K562 (cell line): ENCODE results near the gene IFIT5. TPM values are rescaled to one million over a fixed set of nuclear protein-coding genes. Genes with fewer than 3 reads are reported as not detected.

Experiments
- BCLAF1 ChIP-seq, 2 experiments: fragments of 450-650 bp in 1 of 2; IDR thresholded peaks; 2 replicates each; pipeline ENCODE4 v1.6.1; 2011 to 2017; ENCODE audit warnings: low read depth in 2 of 2, antibody characterized with exemption in 1 of 2, borderline replicate concordance in 1 of 2, low read length in 1 of 2, mild to moderate bottlenecking in 1 of 2, mixed read lengths in 1 of 2; ENCODE audit not compliant: control insufficient read depth in 1 of 2
- BHLHE40 ChIP-seq: IDR thresholded peaks from 2 replicates; pipeline ENCODE4 v1.6.1; 2011; ENCODE audit warnings: low read length, improper control_type of control experiment
- CCNT2 ChIP-seq: IDR thresholded peaks from 2 replicates; pipeline ENCODE4 v1.6.1; 2011; ENCODE audit warnings: borderline replicate concordance, low read depth, mild to moderate bottlenecking, moderate library complexity, mixed read lengths, low read length; ENCODE audit not compliant: insufficient read length; ENCODE audit errors: extremely low read depth
- CTBP1 ChIP-seq: fragments of 450-650 bp; IDR thresholded peaks from 2 replicates; pipeline ENCODE4 v1.6.1; 2016; ENCODE audit warnings: borderline replicate concordance
- ETV6 ChIP-seq, 3 experiments: fragments of 150-350 bp in 1 of 3; sonication (generic) in 1 of 3; formaldehyde crosslinking in 1 of 3; IDR thresholded peaks; 2 replicates each; pipeline versions ENCODE4 v1.6.1 to v1.8.0; 2014 to 2022; ENCODE audit warnings: borderline replicate concordance in 2 of 3, low read depth in 2 of 3, antibody characterized with exemption in 1 of 3, low read length in 1 of 3, mild to moderate bottlenecking in 1 of 3, missing genetic modification reagents in 1 of 3
- FOXA1 ChIP-seq: fragments of 450-650 bp; IDR thresholded peaks from 2 replicates; pipeline ENCODE4 v1.6.1; 2016; ENCODE audit warnings: mild to moderate bottlenecking, borderline replicate concordance
- MAFG ChIP-seq: fragments of 450-650 bp; conservative IDR thresholded peaks from 2 replicates; pipeline ENCODE4 v1.6.1; 2016; ENCODE audit warnings: missing genetic modification characterization, missing compliant biosample characterization
- NCOA1 ChIP-seq: fragments of 450-650 bp; IDR thresholded peaks from 2 replicates; pipeline ENCODE4 v1.6.1; 2016; ENCODE audit warnings: low read depth
- NFIC ChIP-seq: fragments of 450-650 bp; IDR thresholded peaks from 2 replicates; pipeline ENCODE4 v1.6.1; 2017; ENCODE audit warnings: mild to moderate bottlenecking, inconsistent platforms
- NFIX ChIP-seq: fragments of 250-450 bp; sonication (Bioruptor Pico); IDR thresholded peaks from 2 replicates; pipeline ENCODE4 v1.4.0; 2020; ENCODE audit warnings: low read depth, mild to moderate bottlenecking, moderate library complexity
- NRF1 ChIP-seq, 2 experiments: fragments of 450-650 bp; IDR thresholded peaks in 1 of 2; conservative IDR thresholded peaks in 1 of 2; 2 replicates each; pipeline ENCODE4 v1.6.1; 2014; ENCODE audit warnings: mild to moderate bottlenecking in 2 of 2
- PHF8 ChIP-seq: fragments of 200-600 bp; sonication (generic); IDR thresholded peaks from 2 replicates; pipeline ENCODE4 v1.6.1; 2012; ENCODE audit warnings: mixed run types, mild to moderate bottlenecking, inconsistent platforms, low read length, moderate library complexity, borderline replicate concordance
- TEAD2 ChIP-seq: fragments of 450-650 bp; IDR thresholded peaks from 2 replicates; pipeline ENCODE4 v1.6.1; 2016; ENCODE audit warnings: missing genetic modification characterization, control low read depth, missing compliant biosample characterization
- TGIF2 ChIP-seq: sonication (generic); formaldehyde crosslinking; IDR thresholded peaks from 2 replicates; pipeline ENCODE4 v1.8.1; 2022; ENCODE audit warnings: mild to moderate bottlenecking, missing genetic modification reagents, moderate library complexity
- ZBTB34 ChIP-seq: fragments of 250-450 bp; sonication (Bioruptor Pico); IDR thresholded peaks from 2 replicates; pipeline ENCODE4 v1.8.0; 2021; ENCODE audit warnings: mild to moderate bottlenecking, moderate library complexity
- ZBTB5 ChIP-seq: fragments of 450-650 bp; IDR thresholded peaks from 2 replicates; pipeline ENCODE4 v1.6.1; 2017; ENCODE audit warnings: antibody characterized with exemption
- ZEB2 ChIP-seq: fragments of 450-650 bp; IDR thresholded peaks from 2 replicates; pipeline ENCODE4 v1.6.1; 2016
- ZNF395 ChIP-seq: fragments of 200-800 bp; sonication (Bioruptor generic); IDR thresholded peaks from 2 replicates; pipeline ENCODE4 v1.6.1; 2017; ENCODE audit warnings: missing genetic modification characterization, missing compliant biosample characterization
- polyA plus RNA-seq, 8 experiments: library from polyadenylated mRNA; depleted of rRNA in 4 of 8; stranded (reverse) in 5 of 8; unstranded in 3 of 8; fragments of >200 nt; fragmentation: Nextera tagmentation in 2 of 8; fragmentation: Illumina TruSeq in 1 of 8; extraction: Ambion mirVana in 2 of 8; extraction: Trizol in 1 of 8; gene quantifications; 2 replicates each; pipeline versions ENCODE4 v1.2.1 to v1.2.3, GENCODE V29; 2011 to 2014; ENCODE audit warnings: inconsistent platforms in 1 of 8, missing spikeins in 1 of 8
- total RNA-seq, 7 experiments: library from RNA; depleted of rRNA in 6 of 7; stranded (reverse); fragments of >200 nt in 6 of 7; fragmentation: Illumina TruSeq in 2 of 7; extraction: Trizol in 2 of 7; gene quantifications; 2 replicates each; pipeline versions ENCODE4 v1.2.1 to v1.2.3, GENCODE V29; 2011 to 2021; ENCODE audit warnings: low replicate concordance in 1 of 7

IFIT5 gene
- total and polyA plus RNA-seq, 9 of the 15 experiments (the other 6 are each of a cell fraction or from before 2014, with no cell fraction given) = 0.04 to 0.11 (median 0.06) TPM; not detected in 5

- TF ChIP-seq PHF8 = no peak
- no peak for TF ChIP-seq ZBTB5
- TF ChIP-seq MAFG (tag) = 0 out of 2 replicates have a peak, but pooled peaks have one; percentile 5
- TF ChIP-seq ZNF395 = no peak
- TF ChIP-seq NCOA1 = no peak
- TF ChIP-seq ETV6 (IDR thresholded peaks at IDR 0.05; ENCODE audit: borderline replicate concordance in 1 of 2, low read depth in 2 of 2, low read length in 1 of 2) = no peak
- TF ChIP-seq ETV6 (CRISPR knock-in tag; IDR thresholded peaks at IDR 0.05; ENCODE audit: borderline replicate concordance) = no peak
- no peak for TF ChIP-seq ZEB2
- TF ChIP-seq NFIC = peak; percentile 72
- no peak for TF ChIP-seq ZBTB34 (CRISPR knock-in tag)
- no peak for TF ChIP-seq CCNT2
- no peak for TF ChIP-seq NFIX (CRISPR knock-in tag)
- no peak for TF ChIP-seq TGIF2 (CRISPR knock-in tag)
- TF ChIP-seq CTBP1 = no peak
- no peak for TF ChIP-seq FOXA1
- no peak for TF ChIP-seq NRF1 (conservative IDR thresholded peaks at IDR 0.05 in 1 of 2, IDR thresholded peaks at IDR 0.05 in 1 of 2)
- no peak for TF ChIP-seq BHLHE40
- no peak for TF ChIP-seq TEAD2 (tag)
- no peak for TF ChIP-seq BCLAF1 (IDR thresholded peaks at IDR 0.05; ENCODE audit: borderline replicate concordance in 1 of 2, control insufficient read depth in 1 of 2, low read depth in 2 of 2, low read length in 1 of 2)
Measured at GRCh38 chr10:89373916-89374711, 40.3 kb upstream of the IFIT5 start (continued).
